HG03108 (cell line): Measurements from ENCODE around the gene EHD3.

Source experiments
- ATAC-seq: cut with Tn5 transposase; IDR thresholded peaks from one replicate; pipeline ENCODE4 v1.9.1; 2021; ENCODE audit warnings: moderate library complexity; ENCODE audit not compliant: unreplicated experiment

The EHD3 gene

DNA sequence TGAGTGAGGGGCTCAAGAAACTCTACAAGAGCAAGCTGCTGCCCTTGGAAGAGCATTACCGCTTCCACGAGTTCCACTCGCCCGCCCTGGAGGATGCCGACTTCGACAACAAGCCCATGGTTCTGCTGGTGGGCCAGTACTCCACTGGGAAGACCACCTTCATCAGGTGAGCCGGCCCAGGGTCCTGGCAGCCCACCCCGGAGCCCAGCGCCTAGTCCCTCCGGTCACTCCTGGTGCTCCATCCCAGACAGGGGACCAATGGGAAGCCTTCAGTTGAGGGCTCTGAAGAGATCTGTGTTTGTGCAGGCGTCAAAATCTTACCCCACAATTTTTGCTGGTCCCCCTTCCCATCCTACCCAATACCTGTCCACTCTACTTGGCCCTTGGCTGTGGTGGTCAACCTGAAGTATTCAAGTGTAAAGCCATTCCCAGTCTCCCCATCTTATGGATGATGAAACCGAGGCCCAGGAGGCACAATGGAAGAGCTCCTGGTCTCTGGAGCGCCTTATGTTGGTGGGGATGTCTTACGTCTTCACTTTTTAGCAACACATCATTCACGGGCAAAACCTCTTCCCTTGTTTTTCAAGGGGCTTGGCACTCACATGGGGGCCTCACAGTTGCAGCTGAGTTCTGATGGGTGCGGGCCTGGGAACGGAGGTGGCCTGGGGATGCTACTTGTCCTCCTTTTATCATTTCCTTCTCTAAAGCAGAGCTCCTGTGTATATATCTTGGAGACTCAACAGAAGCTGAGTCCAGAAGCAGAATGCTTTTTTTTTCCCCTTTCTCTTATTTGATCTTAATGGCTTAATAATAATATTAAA, 941 bp downstream of the EHD3 start:
- ATAC-seq: no peak

DNA sequence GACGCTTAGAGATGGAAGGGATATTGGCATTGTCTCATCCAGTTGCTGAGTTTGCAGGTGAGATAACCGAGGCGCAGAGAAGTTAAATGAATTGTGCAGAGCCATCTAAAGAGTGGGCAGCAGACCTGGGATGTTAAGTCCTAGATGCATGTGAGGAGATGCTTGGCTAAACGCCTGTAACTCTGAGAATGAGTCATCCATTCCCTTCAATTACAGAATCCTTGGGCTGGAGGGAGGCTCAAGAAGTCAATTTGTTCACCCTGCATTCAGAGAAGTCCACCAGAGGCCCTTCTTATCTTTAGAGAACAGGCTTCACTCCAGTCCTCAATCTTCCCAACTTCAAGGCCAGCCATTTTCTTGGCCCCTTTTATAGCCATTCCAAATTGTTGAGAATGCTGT, 1.6 kb downstream of the EHD3 start:
- ATAC-seq: no peak

DNA sequence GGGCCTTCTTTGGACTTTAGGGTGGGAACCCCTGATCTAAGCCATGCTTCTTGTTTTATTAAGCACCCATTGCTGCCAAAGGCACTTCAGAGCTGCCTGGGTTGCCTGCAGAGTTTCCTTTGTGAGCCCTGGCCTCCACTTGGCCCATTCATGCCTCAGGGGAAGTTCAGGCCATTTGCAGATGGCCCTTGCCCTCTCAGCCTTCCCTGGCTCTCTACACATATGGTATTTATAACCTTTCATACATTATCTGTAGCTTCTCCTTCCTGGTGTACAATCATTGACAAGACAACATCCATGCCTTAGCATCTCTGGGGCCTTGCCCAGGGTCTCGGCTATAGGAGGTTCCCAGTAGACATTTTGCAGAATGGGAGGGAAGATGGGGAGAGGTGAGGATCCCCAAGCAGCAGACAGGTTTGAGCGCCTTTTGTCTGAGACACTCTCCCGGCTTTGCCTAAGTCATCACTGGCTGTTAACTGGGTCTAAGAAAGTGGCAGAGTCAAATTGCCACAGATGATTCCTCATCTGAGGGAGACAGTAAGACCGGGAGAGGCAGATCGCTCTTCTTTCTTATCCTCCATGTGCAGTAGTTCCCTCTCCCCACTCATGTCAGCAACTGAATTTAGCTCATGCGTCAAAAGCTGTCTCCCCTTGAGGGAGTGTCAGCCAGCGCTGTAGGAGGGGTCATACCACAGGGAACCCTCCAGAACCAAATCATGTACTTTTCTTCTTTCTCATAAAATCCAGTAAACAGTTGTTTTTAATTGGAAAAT, 2.7 kb downstream of the EHD3 start:
- ATAC-seq: no peak

DNA sequence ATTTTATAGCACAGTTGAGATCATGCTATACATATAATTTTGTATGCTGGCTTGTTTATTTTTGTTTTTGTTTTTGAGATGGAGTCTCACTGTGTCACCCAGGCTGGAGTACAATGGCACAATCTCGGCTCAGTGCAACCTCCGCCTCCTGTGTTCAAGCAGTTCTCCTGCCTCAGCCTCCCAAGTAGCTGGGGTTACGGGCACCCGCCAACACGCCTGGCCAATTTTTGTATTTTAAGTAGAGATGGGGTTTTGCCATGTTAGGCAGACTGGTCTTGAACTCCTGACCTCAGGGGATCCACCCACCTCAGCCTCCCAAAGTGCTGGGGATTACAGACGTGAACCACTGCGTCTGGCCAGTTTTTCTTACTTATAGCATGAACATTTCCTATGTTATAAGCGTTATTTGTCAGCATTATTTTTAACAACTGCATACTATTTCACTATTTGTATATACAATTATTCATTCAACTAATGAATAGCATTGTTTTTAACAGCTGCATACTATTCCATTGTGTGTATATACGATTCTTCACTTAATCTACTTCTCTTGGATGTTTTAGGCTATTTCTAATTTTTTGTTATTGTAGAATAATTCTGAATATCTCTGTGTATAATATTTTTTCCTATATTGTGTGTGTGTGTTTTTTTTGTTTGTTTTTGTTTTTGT, 3.5 kb downstream of the EHD3 start:
- no peak for ATAC-seq

DNA sequence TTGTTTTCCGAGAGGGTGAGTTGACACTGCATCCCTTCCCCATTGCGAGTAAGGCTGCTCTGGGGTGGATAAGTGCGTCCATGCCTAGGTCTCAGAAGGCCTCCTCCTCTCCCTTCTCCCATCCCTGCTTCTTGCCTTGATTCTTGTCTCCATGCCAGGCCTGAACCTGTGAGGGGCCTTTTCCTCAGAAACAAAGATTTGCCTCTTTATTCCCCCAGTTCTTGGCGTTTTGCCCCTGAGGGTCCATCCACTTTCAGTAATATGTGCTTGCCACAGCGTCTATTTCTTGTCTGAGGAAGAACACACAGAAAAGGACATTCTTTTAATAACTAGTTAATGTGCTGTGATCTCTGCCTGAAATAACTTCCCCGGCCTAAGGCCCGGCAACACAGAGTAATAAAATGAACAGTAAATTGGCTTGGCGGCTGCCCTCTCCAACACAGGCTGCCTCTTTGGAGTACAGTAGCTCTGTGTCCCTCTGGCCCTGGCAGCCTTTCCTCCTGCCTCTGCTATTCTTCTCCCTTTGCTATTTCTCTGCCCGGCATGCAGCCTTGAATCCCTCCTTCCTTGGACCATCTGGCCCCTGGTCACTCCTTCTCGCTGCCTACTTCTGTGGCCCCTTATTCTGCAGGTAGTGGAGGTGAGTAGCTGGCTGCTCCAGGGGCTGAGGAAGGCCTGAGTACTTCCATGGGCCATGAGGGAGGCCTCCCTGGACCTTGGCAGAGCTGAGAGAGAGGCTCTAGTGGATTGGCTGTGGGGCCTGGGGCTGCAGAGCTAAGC, 4.4 kb downstream of the EHD3 start:
- no peak for ATAC-seq

DNA sequence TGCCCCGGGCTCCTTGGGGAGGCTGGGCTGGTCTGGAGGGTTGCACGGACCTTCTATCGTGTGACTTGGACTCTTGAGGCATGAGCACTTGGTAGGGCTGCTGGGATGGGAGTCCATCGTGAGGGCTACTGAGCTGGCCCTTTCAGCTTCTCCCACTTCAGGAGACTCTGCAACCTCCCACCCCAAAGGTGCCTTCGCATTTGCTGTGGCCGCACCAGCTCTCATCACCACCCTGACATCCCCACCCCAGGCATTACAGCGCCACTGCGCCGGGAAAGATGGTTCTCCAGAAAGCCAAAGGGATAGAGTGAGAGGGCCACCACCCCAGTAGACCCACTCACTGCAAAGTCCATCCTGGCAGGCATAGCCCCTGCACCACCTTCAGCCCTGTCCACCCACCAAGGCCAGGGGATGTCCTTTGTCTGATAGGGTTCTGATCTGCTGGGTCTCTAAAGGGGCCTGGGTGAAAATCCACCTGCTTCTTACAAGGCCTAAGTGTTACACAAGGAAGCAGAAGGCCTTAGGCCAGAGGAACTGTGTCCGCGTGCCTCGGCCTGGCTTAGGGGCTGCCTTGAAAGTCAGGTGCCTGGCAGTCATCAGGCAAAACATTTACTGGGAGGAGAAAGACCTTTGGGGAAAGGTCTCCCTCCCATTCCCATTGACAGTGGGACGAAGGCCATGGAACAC, 5.1 kb downstream of the EHD3 start:
- ATAC-seq: no peak

DNA sequence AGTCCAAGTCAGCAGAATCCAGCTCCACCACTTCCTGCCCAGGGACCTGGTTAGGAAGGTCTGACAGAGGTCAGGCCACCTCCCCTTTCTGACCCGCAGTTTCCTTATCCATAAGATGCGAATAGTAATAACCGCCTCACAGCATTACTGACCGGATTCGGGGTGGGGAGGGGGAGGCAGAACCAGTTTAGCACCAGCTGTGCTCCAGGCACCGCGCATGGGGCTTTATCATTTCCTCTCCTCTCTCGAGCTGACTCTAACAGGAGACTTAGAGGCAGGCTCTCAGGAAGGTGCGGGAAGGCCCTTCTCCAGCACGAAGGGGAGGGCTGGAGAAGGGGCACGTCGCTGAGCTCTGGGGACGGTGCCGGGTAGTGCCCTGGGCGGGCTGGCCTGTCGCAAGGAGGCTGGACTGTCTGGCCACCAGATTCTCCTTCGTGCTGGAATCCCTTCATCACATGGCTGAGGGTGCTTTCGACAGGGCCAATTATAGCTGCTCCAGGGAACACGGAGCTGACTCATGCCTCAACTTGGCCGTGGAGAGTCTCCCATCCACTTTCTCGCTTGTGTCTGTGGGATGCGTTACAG, 5.7 kb downstream of the EHD3 start:
- no peak for ATAC-seq

DNA sequence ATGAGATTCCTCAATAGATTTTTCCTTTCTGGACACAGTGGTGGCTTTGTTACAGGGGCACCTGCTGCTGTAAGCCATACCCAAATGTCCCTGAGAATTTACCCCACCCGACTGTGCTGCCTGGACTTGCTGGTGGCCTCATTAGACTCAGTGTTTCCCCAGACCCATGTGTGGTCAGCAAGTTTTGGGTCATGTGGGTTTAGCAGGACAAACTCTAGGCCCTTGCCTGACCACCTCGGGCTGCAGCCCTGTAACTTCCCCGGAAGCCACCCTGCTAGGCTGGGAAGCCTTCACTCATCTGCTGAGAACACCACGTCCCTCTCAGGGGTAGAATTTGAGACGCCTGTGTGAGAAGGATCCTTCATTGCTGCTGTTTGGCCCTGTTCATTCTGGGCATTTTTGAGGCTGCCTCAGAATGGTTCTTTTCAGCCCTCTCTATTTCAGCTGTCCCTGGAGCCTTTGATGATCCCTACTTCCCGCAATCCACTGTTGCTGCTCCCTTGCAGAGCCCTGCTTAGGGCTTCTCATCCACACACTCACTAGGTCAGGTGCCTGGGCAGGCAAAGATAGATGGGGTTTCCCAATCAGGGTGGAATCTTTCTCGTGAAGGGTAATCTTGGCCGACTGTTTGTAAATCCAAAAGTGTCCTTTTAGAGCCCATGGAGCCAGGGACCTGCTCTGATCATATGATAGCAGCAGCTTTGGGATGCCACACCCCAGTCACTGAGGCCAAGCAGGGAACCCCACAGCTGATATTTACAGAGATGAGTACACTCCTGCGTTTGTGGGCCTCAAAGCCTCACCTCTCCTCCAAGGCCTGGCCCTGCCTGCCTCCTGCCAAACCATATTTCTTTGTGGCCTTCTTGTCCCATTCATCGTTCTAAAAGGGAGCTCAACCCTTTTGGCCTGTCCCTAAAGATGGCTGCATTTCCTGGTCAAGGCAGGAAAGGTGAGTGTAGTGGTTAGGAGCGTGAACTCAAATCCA, 6.7 kb downstream of the EHD3 start:
- ATAC-seq: no peak

DNA sequence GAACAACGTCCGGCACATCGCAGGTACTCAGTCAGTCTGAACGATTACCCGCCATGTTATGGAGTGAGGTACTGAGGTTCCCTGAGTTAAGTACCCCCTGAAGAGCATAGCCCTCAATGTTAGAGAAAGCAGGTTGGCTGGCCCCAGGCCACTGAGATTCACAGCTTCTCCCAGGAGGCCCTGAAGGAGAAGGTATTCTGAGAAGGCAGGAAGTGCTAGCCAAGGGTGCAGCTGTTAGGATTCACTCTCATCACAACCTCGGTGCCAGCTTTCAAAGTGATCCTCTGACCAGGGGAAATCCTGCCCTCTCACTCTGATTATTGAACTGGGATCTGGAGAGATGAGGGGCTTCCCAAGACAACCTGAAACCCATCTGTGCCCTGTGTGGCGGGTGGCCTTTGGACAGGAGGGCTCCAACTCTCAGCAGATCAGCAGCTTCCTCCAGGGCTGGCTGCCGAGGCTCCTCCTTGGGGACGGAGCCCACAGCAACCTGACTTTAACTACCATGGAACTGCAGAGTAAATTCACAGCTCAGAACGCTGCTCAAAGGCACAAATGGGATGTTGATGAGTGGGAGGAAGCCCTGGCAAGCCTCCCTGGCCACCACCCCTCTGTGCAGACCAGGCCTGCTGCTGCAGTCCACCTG, 7.8 kb downstream of the EHD3 start:
- ATAC-seq: no peak

DNA sequence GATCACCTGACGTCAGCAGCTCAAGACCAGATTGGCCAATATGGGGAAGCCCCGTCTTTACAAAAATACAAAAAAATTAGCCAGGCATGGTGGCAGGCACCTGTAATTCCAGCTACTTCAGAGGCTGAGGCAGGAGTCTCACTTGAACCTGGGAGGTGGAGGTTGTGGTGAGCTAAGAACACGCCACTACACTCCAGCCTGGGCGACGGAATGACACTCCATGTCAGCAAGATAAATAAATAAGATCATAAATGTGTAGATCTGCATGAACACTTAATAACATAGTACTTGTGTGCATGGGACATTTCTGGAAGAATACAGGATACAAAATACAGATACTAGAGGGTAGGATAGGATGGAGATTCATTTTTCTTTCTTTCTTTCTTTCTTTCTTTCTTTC, 9.1 kb downstream of the EHD3 start:
- ATAC-seq: no peak

DNA sequence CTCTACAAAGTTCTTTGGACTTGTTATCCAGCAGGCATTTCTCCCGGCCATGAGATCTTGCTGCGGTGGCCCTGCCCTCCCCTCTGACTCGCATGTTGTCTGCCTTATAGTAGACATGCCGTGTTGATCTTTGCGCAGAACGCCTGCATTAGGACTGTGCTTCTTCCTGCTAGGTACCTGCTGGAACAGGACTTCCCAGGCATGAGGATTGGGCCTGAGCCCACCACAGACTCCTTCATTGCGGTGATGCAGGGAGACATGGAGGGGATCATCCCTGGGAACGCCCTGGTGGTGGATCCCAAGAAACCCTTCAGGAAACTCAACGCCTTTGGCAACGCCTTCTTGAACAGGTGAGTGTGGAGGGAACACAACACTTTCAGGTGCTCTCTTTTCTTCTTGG, 10.1 kb downstream of the EHD3 start:
- ATAC-seq: no peak

DNA sequence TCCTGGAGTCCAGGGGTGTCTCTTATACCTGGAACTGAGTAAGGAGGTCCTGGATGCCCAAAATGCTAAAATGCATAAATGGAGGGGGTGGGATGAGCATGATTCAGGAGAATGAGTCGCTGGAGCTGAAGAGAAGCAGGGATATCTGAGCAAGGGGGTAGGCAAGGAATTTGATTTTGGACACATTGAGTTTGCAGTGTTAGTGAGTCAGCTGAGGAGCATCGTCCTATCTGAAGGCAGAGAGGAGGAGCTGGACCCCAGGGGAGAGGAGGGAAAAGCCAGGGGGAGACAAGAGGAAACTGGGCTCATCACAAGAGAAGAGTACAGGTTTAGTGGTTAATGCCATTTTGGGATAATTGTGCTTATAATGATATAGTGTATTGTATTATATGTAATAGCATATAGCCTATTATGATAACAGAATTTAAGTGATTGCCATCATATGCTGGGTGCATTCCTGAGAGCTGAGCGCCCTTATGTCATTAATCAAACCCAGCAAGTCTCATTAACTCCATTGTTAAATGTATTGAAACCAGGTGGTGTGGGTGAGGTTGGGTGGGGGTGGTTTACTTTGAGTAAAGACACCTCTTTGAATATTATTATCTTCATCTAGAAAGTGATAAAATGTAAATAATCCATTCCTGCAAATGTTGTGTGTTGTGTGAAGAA, 12.4 kb downstream of the EHD3 start:
- no peak for ATAC-seq

DNA sequence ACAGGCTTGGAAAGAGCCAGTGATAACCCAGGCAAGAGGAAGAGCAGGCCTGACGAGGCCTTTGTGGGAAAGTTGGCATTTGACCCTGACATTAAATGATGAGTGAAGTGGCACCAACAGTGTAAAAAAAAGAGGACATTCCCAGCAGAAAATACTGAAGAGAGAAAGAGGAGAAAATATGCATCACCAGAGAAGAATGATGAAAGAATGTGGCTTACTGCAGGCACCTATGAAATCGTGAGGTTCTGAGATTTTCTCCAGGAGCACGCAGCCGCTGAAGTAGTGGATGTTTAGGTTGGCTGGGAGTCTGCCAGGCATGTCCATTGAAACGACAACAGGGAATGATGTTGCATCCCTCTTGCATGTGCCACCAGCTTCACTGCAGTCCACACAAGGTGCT, 13.8 kb downstream of the EHD3 start:
- no peak for ATAC-seq

DNA sequence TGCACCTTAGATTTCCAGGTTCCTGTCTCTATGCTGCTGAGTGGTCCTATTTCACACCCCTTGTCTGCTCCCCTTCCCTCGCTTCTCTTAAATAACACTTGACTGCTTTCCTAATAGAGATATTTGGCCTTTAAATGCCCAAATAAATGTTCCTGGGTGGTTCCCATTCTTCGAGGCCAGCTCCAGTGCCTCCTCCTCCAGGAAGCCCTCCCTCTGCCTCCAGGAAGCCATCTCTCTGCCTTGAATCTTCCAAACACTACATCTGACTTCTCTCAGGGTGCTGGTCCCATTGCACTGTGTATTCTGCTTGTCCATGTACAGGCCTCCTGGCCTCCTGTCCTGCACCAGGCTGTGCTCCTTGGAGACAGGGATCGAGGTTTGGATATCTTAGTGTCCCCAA, 14.2 kb downstream of the EHD3 start:
- ATAC-seq: no peak

DNA sequence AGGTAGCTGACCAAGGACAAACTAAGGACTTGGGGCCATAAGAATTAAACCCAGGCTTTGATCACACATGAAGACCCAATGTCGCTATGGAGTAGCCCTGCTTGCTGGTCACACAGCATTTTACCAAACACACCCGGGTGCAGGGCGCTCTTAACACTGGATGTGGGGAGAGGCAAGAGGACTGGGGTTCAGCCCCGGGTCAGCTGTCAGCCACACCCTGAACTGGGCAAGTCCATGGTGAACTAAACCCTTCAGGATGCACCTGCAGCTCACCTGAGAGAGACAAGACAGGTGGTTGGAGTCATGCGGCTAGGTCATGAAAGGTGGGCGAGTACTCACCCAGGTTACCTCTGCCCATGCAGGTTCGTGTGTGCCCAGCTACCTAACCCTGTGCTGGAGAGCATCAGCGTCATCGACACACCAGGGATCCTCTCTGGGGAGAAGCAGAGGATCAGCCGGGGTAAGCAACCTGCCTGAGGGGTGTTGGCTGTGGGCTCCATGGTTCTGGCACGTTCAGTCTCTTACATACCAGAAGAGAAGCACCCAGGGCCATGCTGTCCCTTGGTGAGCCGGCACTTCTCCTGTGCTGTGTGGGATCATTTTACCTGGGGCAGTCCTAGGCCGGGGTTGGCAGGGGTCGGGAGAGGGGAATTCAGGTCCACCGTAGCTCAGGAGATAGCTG, 15.2 kb downstream of the EHD3 start:
- no peak for ATAC-seq

DNA sequence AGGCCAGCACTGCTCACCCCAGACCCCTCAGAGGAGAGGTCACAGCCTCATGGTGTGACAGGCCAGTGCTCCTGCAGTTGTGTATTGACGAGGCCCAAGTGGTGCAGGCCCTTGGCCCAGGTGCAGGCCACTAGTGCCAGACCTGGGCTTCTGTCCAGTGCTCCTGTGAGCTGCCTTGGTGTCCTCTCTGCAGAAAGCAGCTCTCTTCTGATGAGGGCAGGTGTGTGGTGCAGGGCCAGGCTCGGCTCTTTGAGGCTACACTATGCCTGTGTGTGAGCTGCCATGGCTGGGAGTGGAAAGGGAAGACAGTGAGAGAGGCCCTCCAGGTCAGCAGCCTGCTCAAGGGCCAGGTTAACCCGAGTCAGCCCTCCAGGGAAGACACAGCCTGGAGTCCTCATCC, 17.1 kb downstream of the EHD3 start:
- no peak for ATAC-seq

DNA sequence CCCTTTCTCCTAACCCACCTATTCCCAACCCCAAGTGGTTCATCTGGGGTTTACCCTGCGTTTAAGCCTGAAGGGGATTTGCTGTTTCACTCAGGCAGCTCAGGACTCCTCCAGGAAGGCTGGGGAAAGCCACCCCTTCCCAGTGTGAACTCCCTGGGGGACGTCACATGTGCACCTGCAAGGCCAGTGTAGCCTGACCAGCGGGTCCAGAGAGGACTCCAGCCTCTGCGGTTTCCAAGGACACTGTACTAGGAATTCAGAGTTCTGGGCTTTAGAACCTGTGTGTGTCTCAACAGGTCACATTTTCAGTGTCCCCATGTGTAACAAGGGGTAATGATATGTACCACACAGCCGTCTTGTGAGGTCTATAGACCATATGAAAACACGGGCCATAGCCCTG, 17.9 kb downstream of the EHD3 start:
- ATAC-seq: no peak
